B cell (primary cell): ENCODE measurements around the gene SPACA7. TPM values are rescaled to one million over a fixed set of nuclear protein-coding genes. Genes with fewer than 3 reads are reported as not detected.

Experiments used
- ATAC-seq: fragments of 200-7000 bp; cut with Tn5 transposase; one replicate; pipeline ENCODE4 v1.10.0; 2021; ENCODE audit warnings: low read depth, mild to moderate bottlenecking, moderate number of reproducible peaks, moderate library complexity
- CTCF ChIA-PET: fragments of 350-600 bp; sonication (Branson Sonifier 250); formaldehyde crosslinking; loops from one replicate; lab custom pipeline; 2021; ENCODE audit warnings: antibody characterized with exemption, inconsistent platforms; lab: Charles Lee
- POLR2A ChIA-PET: fragments of 350-600 bp; sonication (Branson Sonifier 250); formaldehyde crosslinking; loops from one replicate; lab custom pipeline; 2021; ENCODE audit warnings: antibody characterized with exemption; lab: Charles Lee
- DNase-seq: peaks from one replicate; pipeline ENCODE4 v3.0.0; 2013
- H2AFZ ChIP-seq: 2 replicates; pipeline ENCODE4 v1.6.1; 2012; ENCODE audit warnings: mild to moderate bottlenecking, low read depth, low read length; ENCODE audit not compliant: insufficient read depth, poor library complexity, severe bottlenecking
- H3K27ac ChIP-seq, 2 donors: 1 replicate in 1 of 2; 2 replicates in 1 of 2; pipeline ENCODE4 v1.5.1; 2012 to 2013; ENCODE audit warnings: low read length in 2 of 2, mild to moderate bottlenecking in 2 of 2, moderate library complexity in 1 of 2
- H3K27me3 ChIP-seq, 4 experiments: fragments of 200-600 bp in 1 of 4; sonication (generic) in 1 of 4; replicated peaks in 1 of 4; 1 replicate in 2 of 4; 2 replicates in 2 of 4; pipeline versions ENCODE4 v1.6.1 to v1.7.0; 2013 to 2016; ENCODE audit warnings: low read length in 3 of 4, mild to moderate bottlenecking in 2 of 4, mixed read lengths in 1 of 4, moderate library complexity in 1 of 4; ENCODE audit not compliant: insufficient read depth in 4 of 4, control insufficient read depth in 3 of 4; ENCODE audit errors: control extremely low read depth in 1 of 4
- H3K36me3 ChIP-seq, 2 experiments: replicated peaks in 1 of 2; 1 replicate in 1 of 2; 2 replicates in 1 of 2; pipeline versions ENCODE4 v1.6.1 to v1.7.1; 2013; ENCODE audit warnings: low read length in 1 of 2; ENCODE audit not compliant: insufficient read depth in 2 of 2, control insufficient read depth in 1 of 2; ENCODE audit errors: control extremely low read depth in 1 of 2, extremely low read depth in 1 of 2
- H3K4me1 ChIP-seq, 2 donors: fragments of 200-600 bp in 1 of 2; sonication (generic) in 1 of 2; 1 replicate in 1 of 2; 2 replicates in 1 of 2; pipeline versions ENCODE4 v1.5.1 to v1.6.1; 2013 to 2017; ENCODE audit warnings: low read length in 2 of 2; ENCODE audit not compliant: control insufficient read depth in 2 of 2, insufficient read depth in 2 of 2
- H3K4me2 ChIP-seq: replicated peaks from 2 replicates; pipeline ENCODE3; 2012; ENCODE audit warnings: mild to moderate bottlenecking, low read depth, low read length; ENCODE audit not compliant: poor library complexity, severe bottlenecking
- H3K4me3 ChIP-seq, 5 experiments: fragments of 200-600 bp in 1 of 5; sonication (generic) in 1 of 5; 1 replicate in 3 of 5; 2 replicates in 2 of 5; pipeline versions ENCODE4 v1.5.1 to v1.7.0; 2011 to 2016; ENCODE audit warnings: low read length in 4 of 5, mild to moderate bottlenecking in 4 of 5, low read depth in 2 of 5, control low read depth in 1 of 5, moderate library complexity in 1 of 5; ENCODE audit not compliant: insufficient read depth in 1 of 5; ENCODE audit errors: control extremely low read depth in 1 of 5, extremely low read depth in 1 of 5
- H3K79me2 ChIP-seq: fragments of 200-600 bp; sonication (generic); one replicate; pipeline ENCODE4 v1.6.0; 2016; ENCODE audit warnings: low read length; ENCODE audit not compliant: control insufficient read depth, insufficient read depth
- H3K9ac ChIP-seq: fragments of 200-600 bp; sonication (generic); 2 replicates; pipeline ENCODE4 v1.6.1; 2017; ENCODE audit warnings: mild to moderate bottlenecking, low read length, moderate library complexity
- H3K9me3 ChIP-seq, 3 donors: one replicate each; pipeline versions ENCODE4 v1.6.1 to v1.7.1; 2013; ENCODE audit warnings: low read length in 2 of 3; ENCODE audit not compliant: control insufficient read depth in 2 of 3, insufficient read depth in 1 of 3; ENCODE audit errors: control extremely low read depth in 1 of 3
- H4K20me1 ChIP-seq: 2 replicates; pipeline ENCODE4 v1.6.0; 2012; ENCODE audit warnings: mild to moderate bottlenecking, low read length; ENCODE audit not compliant: insufficient read depth, control insufficient read depth, poor library complexity, severe bottlenecking
- H3K27ac Mint-ChIP-seq: one replicate; pipeline ENCODE4 v1.8.0; 2021; ENCODE audit warnings: mixed read lengths
- H3K27me3 Mint-ChIP-seq: one replicate; pipeline ENCODE4 v1.8.0; 2021; ENCODE audit warnings: mixed read lengths
- H3K4me1 Mint-ChIP-seq: one replicate; pipeline ENCODE4 v1.8.0; 2021; ENCODE audit warnings: mixed read lengths
- H3K4me3 Mint-ChIP-seq: one replicate; pipeline ENCODE4 v1.8.0; 2021; ENCODE audit warnings: mixed read lengths
- H3K9me3 Mint-ChIP-seq: one replicate; pipeline ENCODE4 v1.8.0; 2022; ENCODE audit warnings: mixed read lengths; ENCODE audit not compliant: insufficient read depth
- EZH2 ChIP-seq: IDR thresholded peaks from 2 replicates; pipeline ENCODE4 v1.6.1; 2012; ENCODE audit warnings: borderline replicate concordance, low read depth, mild to moderate bottlenecking, moderate library complexity, low read length; ENCODE audit not compliant: insufficient read depth, poor library complexity, severe bottlenecking
- WGBS: methylation state at CpG from one replicate; pipeline ENCODE4 v1.1.5; 2013; ENCODE audit warnings: missing lambda C conversion rate; ENCODE audit not compliant: insufficient coverage; 5-methylcytosine and 5-hydroxymethylcytosine counted together
- intact Hi-C: fragments of 100-400 bp; cut with micrococcal nuclease; formaldehyde crosslinking; loops from one replicate; pipeline ENCODE4 v1.10.0; 2022
- polyA plus RNA-seq: library from polyadenylated mRNA; depleted of rRNA; stranded (reverse); fragments of >200 nt; gene quantifications from 2 replicates; pipeline ENCODE4 v1.2.3, GENCODE V29; 2012
- total RNA-seq, 2 donors: library from RNA; stranded (reverse); fragments of 120-200 nt in 1 of 2; gene quantifications; 1 replicate in 1 of 2; 2 replicates in 1 of 2; pipeline versions ENCODE4 v1.2.3 to v1.2.4, GENCODE V29; 2013 to 2022
- TF ChIP-seq, protein P1 (sequence below): fragments of 200-600 bp; IDR thresholded peaks from one replicate; pipeline ENCODE4 v1.8.0; 2022; ENCODE audit warnings: antibody characterized with exemption, mild to moderate bottlenecking

SPACA7 gene
- total and polyA plus RNA-seq, 2 donors (not counting 1 experiment from before 2014, with no cell fraction given), result not detected

DNA sequence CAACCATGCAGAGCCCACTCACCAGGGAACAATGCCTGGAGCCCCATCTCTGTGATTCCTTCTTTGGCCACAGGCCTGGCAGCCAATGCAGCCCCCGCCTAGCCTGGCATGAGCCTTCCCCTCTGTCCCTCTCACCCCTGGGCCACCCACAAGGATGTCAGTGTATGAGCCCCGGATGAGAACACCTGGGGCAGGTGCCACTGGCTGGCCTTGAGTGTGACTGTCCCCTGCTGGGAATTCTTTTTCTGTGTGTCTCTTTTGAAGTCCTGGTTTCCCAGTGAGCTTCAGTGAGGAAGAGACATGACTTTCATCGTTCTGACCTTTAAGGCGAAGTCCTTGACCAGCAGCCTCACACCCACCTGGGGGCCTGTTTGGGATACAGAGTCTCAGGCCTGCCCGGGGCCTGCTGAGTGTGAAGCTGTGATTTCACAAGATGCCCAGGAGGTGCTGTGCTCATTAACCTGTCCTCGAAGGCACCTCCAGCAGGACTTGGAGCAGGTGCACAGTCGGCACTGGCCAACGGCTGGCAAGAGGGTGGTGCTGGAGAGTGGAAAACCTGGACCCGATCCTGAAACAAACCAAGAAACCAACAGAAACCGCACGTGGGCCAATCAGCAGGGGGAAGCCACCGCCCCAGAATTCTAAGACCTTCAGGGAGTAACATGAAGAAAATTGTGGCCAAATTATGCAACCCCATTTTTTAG, 27.4 kb upstream of the SPACA7 start:
- H3K4me3 ChIP-seq, result no peak overlapping the region
- peaks cover 0 to 6% (median 0%) of the 10 kb centered on the region in 3 donors for H3K9me3 ChIP-seq
- no peaks in the 10 kb centered on the region for H3K36me3 ChIP-seq
- peaks cover 0 to 12% (median 2%) of the 10 kb centered on the region in 4 experiments for H3K27me3 ChIP-seq
- 79% methylated on average over 9 of the region's 12 CpGs for WGBS
- no peak overlapping the region for H3K27ac ChIP-seq
- H3K27me3 Mint-ChIP-seq, result peaks cover 32% of the 10 kb centered on the region
- no peak overlapping the region for H3K9ac ChIP-seq
- H4K20me1 ChIP-seq, result no peaks in the 10 kb centered on the region
- H3K27ac Mint-ChIP-seq, result no peak overlapping the region
- no peak overlapping the region for H3K4me3 Mint-ChIP-seq
- DNase-seq (no peak), ATAC-seq (no peak)
- ChIA-PET POLR2A (no interaction called here), CTCF (interaction anchor here (1.3 kb wide), 1 partner anchor 14 kb away, joined by 3 read pairs; no protein-coding TSS in a partner anchor)
- intact Hi-C loops, result no loop called here
- no peak overlapping the region for H2AFZ ChIP-seq
- no peaks in the 10 kb centered on the region for H3K4me1 ChIP-seq
- no peaks in the 10 kb centered on the region for H3K9me3 Mint-ChIP-seq
- H3K4me1 Mint-ChIP-seq, result no peaks in the 10 kb centered on the region
- H3K4me2 ChIP-seq, result no peak overlapping the region
- no peaks in the 10 kb centered on the region for H3K79me2 ChIP-seq
- TF ChIP-seq, protein P1, sequence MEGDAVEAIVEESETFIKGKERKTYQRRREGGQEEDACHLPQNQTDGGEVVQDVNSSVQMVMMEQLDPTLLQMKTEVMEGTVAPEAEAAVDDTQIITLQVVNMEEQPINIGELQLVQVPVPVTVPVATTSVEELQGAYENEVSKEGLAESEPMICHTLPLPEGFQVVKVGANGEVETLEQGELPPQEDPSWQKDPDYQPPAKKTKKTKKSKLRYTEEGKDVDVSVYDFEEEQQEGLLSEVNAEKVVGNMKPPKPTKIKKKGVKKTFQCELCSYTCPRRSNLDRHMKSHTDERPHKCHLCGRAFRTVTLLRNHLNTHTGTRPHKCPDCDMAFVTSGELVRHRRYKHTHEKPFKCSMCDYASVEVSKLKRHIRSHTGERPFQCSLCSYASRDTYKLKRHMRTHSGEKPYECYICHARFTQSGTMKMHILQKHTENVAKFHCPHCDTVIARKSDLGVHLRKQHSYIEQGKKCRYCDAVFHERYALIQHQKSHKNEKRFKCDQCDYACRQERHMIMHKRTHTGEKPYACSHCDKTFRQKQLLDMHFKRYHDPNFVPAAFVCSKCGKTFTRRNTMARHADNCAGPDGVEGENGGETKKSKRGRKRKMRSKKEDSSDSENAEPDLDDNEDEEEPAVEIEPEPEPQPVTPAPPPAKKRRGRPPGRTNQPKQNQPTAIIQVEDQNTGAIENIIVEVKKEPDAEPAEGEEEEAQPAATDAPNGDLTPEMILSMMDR, result no peak
- no peak for TF ChIP-seq EZH2

DNA sequence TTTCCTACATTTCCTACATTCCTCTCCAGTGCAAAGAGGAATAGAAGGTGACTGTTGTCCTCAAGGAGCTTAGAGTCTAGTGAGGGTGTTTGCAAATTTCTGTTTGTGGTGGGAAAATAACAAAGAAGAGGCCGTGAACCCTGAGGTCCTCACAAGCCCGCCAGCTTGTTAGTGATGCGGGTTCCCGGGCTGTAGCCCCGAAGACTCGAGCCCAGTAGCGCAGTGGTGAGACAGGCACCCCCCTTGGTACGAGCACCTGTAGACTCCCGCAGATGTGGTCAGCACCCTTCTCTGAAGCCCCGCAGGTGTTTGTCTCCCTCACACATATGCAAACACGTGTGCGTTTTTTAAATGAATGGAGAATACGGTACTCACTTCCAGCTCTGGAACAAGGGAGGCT, 26.5 kb upstream of the SPACA7 start:
- CTCF ChIA-PET, result interaction anchor here (1.3 kb wide), 1 partner anchor 15 kb away, joined by 3 read pairs; no protein-coding TSS in a partner anchor
- Histone ChIP-seq H3K4me3 (no peak overlapping the region), H3K27me3 (peaks cover 0 to 12% (median 2%) of the 10 kb centered on the region in 4 experiments), H4K20me1 (no peaks in the 10 kb centered on the region), H3K9me3 (peaks cover 0 to 6% (median 0%) of the 10 kb centered on the region in 3 donors), H3K4me1 (no peaks in the 10 kb centered on the region), H3K36me3 (no peaks in the 10 kb centered on the region), H3K4me2 (no peak overlapping the region), H3K27ac (no peak overlapping the region), H3K9ac (no peak overlapping the region), H3K79me2 (no peaks in the 10 kb centered on the region), H2AFZ (no peak overlapping the region)
- Mint-ChIP-seq H3K27ac (no peak overlapping the region), H3K27me3 (peaks cover 32% of the 10 kb centered on the region), H3K4me3 (no peak overlapping the region), H3K9me3 (no peaks in the 10 kb centered on the region), H3K4me1 (no peaks in the 10 kb centered on the region)
- POLR2A ChIA-PET, result no interaction called here
- ATAC-seq, result no peak
- no peak for TF ChIP-seq EZH2
- TF ChIP-seq, protein P1, result no peak
- no peak for DNase-seq
- intact Hi-C loops, result no loop called here
- WGBS, result 69% methylated on average over 13 of the region's 13 CpGs
